OCI-LY7 (cell line): ENCODE measurements around the gene MTAP.

Experiments
- EZH2phosphoT487 ChIP-seq: fragments of 200-600 bp; sonication (generic); IDR thresholded peaks from 2 replicates; pipeline ENCODE4 v1.6.1; 2018; ENCODE audit warnings: low read depth, borderline replicate concordance, mild to moderate bottlenecking, mixed run types, antibody characterized with exemption, low read length, moderate library complexity, mixed read lengths
- TF ChIP-seq, protein P1 (sequence below): fragments of 200-600 bp; sonication (generic); conservative IDR thresholded peaks from 2 replicates; pipeline ENCODE4 v1.5.1; 2014; ENCODE audit warnings: mild to moderate bottlenecking, antibody characterized with exemption, low read length, moderate library complexity, mixed read lengths

- TF ChIP-seq, protein P1, sequence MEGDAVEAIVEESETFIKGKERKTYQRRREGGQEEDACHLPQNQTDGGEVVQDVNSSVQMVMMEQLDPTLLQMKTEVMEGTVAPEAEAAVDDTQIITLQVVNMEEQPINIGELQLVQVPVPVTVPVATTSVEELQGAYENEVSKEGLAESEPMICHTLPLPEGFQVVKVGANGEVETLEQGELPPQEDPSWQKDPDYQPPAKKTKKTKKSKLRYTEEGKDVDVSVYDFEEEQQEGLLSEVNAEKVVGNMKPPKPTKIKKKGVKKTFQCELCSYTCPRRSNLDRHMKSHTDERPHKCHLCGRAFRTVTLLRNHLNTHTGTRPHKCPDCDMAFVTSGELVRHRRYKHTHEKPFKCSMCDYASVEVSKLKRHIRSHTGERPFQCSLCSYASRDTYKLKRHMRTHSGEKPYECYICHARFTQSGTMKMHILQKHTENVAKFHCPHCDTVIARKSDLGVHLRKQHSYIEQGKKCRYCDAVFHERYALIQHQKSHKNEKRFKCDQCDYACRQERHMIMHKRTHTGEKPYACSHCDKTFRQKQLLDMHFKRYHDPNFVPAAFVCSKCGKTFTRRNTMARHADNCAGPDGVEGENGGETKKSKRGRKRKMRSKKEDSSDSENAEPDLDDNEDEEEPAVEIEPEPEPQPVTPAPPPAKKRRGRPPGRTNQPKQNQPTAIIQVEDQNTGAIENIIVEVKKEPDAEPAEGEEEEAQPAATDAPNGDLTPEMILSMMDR: no peak
- TF ChIP-seq EZH2phosphoT487: no peak
Measured at GRCh38 chr9:21758540-21758939, 43.9 kb upstream of the MTAP start.
